Thoracic aorta (tissue), 2 donors: Measurements from ENCODE around the gene TGM4. TPM values are rescaled to one million over a fixed set of nuclear protein-coding genes. Genes with fewer than 3 reads are reported as not detected.

ENCODE experiments used
- ATAC-seq: fragments of 150-250 bp; one replicate; pipeline ENCODE4 v1.8.0; 2017; ENCODE audit warnings: low read depth; ENCODE audit not compliant: insufficient number of reproducible peaks, low FRiP score
- DNase-seq: peaks from one replicate; pipeline ENCODE4 v3.0.0-alpha.2; 2020; ENCODE audit warnings: low spot score
- H3K27ac ChIP-seq, 2 donors: fragments of 200-600 bp; sonication (generic); 1 replicate in 1 of 2; 2 replicates in 1 of 2; pipeline ENCODE4 v1.5.1; 2016; ENCODE audit warnings: mild to moderate bottlenecking in 2 of 2, moderate library complexity in 2 of 2
- H3K27me3 ChIP-seq: fragments of 200-600 bp; sonication (generic); replicated peaks from 2 replicates; pipeline ENCODE4 v1.6.0; 2016; ENCODE audit warnings: mild to moderate bottlenecking; ENCODE audit not compliant: insufficient read depth
- H3K36me3 ChIP-seq: fragments of 200-600 bp; sonication (generic); one replicate; pipeline ENCODE4 v1.5.1; 2016
- H3K4me1 ChIP-seq, 2 donors: fragments of 200-600 bp; sonication (generic); 1 replicate in 1 of 2; 2 replicates in 1 of 2; pipeline versions ENCODE4 v1.5.1 to v1.6.0; 2016; ENCODE audit warnings: low read depth in 2 of 2, mild to moderate bottlenecking in 1 of 2; ENCODE audit not compliant: control insufficient read depth in 1 of 2
- H3K4me3 ChIP-seq: fragments of 200-600 bp; sonication (generic); 2 replicates; pipeline ENCODE4 v1.5.1; 2016; ENCODE audit warnings: mild to moderate bottlenecking
- H3K9me3 ChIP-seq: fragments of 200-600 bp; sonication (generic); 2 replicates; pipeline ENCODE4 v1.5.1; 2016
- total RNA-seq, 2 donors: library from RNA; depleted of rRNA; stranded (reverse); fragments of >200 nt; gene quantifications; one replicate each; pipeline versions ENCODE4 v1.1.0 to v1.2.3, GENCODE V29; 2016
- TF ChIP-seq, protein P1 (sequence below): fragments of 200-600 bp; sonication (generic); IDR thresholded peaks from one replicate; pipeline ENCODE4 v1.5.1; 2019; ENCODE audit warnings: antibody characterized with exemption

TGM4 gene
- total RNA-seq, 2 donors from 2014 or later, result not detected

DNA sequence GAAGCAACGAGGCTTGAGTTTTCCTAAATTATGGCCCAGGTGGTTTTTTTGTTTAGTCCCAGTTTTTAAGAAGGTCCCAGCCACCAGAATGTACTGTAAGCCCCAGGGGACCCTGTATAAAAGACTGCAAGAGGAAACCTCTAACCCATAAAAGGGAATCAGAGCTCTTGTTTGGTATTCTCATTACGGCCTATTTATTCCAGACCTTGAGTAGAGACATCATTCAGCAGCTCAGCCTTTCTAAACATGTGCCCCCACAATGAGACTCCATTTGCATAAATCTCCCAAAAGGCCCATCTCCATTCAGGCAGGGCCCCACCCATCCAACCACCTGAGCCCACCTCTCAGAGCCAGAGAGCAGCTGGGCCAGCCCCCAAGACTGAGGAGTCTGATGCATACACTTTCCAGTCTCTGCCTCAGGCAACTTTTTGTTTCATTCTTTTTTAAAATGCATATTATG, 75.9 kb downstream of the TGM4 start:
- DNase-seq (no peak), ATAC-seq (no peak)
- Histone ChIP-seq H3K4me1 (no peaks in the 10 kb centered on the region), H3K4me3 (no peak overlapping the region), H3K9me3 (no peaks in the 10 kb centered on the region), H3K27me3 (no peaks in the 10 kb centered on the region), H3K36me3 (no peaks in the 10 kb centered on the region), H3K27ac (no peak overlapping the region)
- TF ChIP-seq, protein P1, sequence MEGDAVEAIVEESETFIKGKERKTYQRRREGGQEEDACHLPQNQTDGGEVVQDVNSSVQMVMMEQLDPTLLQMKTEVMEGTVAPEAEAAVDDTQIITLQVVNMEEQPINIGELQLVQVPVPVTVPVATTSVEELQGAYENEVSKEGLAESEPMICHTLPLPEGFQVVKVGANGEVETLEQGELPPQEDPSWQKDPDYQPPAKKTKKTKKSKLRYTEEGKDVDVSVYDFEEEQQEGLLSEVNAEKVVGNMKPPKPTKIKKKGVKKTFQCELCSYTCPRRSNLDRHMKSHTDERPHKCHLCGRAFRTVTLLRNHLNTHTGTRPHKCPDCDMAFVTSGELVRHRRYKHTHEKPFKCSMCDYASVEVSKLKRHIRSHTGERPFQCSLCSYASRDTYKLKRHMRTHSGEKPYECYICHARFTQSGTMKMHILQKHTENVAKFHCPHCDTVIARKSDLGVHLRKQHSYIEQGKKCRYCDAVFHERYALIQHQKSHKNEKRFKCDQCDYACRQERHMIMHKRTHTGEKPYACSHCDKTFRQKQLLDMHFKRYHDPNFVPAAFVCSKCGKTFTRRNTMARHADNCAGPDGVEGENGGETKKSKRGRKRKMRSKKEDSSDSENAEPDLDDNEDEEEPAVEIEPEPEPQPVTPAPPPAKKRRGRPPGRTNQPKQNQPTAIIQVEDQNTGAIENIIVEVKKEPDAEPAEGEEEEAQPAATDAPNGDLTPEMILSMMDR, result no peak

DNA sequence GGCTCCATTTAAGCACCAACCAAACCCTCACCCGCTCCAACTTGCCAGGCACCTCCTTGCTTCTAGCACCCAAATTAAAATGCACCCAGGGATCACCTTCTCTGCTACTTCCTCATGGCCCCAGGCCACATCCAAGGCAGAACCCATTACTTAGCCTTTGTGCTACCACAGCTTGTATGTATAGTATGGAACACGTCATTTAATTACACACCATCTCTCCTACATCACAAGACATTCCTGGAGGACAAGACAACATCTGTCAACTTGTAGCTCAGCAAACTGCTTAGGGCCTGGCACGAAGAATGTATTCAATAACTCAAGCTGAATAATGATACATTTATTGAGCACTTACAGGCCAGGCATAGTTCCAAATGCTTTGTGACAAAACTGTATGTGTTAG, 78.3 kb downstream of the TGM4 start:
- TF ChIP-seq, protein P1, result no peak
- DNase-seq, result no peak
- Histone ChIP-seq H3K27ac (no peak overlapping the region), H3K4me3 (no peak overlapping the region), H3K4me1 (no peaks in the 10 kb centered on the region), H3K9me3 (no peaks in the 10 kb centered on the region), H3K27me3 (no peaks in the 10 kb centered on the region), H3K36me3 (peaks cover 2% of the 10 kb centered on the region)
- ATAC-seq, result no peak

DNA sequence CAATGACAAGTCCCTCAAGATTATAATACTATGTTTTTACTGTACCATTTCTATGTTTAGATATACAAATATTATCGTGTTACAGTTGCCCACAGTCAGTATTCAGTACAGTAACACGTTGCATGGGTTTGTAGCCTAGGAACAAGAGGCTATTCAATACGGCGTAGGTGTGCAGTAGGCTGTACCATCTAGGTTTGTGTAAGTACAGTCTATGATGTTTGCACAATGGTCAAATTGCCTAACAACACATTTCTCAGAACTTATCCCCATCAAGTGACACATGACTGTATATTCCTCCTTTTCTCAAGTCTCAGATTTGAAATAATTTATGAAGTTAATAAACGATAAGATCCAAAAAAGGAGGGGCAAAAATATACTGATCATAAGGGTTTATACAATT, 79.9 kb downstream of the TGM4 start:
- no peak for DNase-seq
- Histone ChIP-seq H3K9me3 (no peaks in the 10 kb centered on the region), H3K36me3 (peaks cover 12% of the 10 kb centered on the region), H3K27ac (no peak overlapping the region), H3K27me3 (no peaks in the 10 kb centered on the region), H3K4me3 (no peak overlapping the region), H3K4me1 (no peaks in the 10 kb centered on the region)
- TF ChIP-seq, protein P1, result no peak
- ATAC-seq, result no peak

DNA sequence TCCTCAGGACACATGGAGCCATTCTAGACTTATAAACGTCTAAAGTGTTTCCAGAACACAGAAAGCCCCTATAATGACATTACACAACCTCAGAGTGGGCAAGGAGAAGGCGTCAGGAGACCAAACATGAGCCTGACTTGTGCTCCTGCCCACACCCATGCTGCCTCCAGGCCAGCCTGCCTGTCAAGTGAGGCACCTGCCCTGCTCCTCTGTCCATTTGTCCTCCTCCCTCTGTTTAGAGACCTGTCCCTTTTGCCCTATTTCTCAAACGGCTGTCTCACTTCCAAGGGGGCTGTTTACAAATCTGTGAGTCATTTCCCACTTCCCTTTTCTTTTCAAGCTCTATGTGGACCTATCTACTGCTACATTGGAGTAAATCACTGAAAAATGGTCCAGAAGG, 80.6 kb downstream of the TGM4 start:
- Histone ChIP-seq H3K9me3 (no peaks in the 10 kb centered on the region), H3K27ac (no peak overlapping the region), H3K4me1 (no peaks in the 10 kb centered on the region), H3K27me3 (no peaks in the 10 kb centered on the region), H3K36me3 (peaks cover 12% of the 10 kb centered on the region), H3K4me3 (no peak overlapping the region)
- DNase-seq (no peak), ATAC-seq (no peak)
- TF ChIP-seq, protein P1, result no peak

DNA sequence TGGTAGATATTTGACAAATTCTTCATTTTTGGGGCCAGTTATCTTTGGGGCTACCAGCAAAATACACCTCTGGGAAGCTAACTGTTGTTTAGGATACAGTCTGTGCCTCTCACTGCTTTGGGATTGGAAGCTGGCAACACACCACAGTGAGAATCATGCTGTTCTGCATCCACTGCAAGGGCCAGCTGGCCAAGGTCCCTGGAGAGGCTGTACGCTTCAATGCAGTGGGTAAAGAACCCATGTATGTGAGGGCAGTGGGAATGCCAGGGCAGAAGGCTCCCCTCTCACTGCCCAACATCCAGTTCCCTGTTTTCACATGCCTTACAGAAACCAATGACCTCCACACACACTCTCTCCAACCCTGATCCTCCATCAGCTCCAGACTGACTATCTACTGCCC, 81.5 kb downstream of the TGM4 start:
- TF ChIP-seq, protein P1, result no peak
- Histone ChIP-seq H3K9me3 (no peaks in the 10 kb centered on the region), H3K27ac (no peak overlapping the region), H3K4me3 (no peak overlapping the region), H3K4me1 (no peaks in the 10 kb centered on the region), H3K36me3 (peaks cover 12% of the 10 kb centered on the region), H3K27me3 (no peaks in the 10 kb centered on the region)
- DNase-seq (no peak), ATAC-seq (no peak)
